Neural crest cell (in vitro differentiated cells): ENCODE measurements around the gene DLG3. TPM values are rescaled to one million over a fixed set of nuclear protein-coding genes. Genes with fewer than 3 reads are reported as not detected.

Source experiments
- DNase-seq: peaks from one replicate; pipeline ENCODE4 v3.0.0; 2021; ENCODE audit warnings: low read depth, mixed read lengths, low spot score
- H3K27ac Mint-ChIP-seq: one replicate; pipeline ENCODE4 v1.8.0; 2021; ENCODE audit warnings: mild to moderate bottlenecking, mixed read lengths; ENCODE audit not compliant: unreplicated experiment
- H3K27me3 Mint-ChIP-seq: 2 replicates; pipeline ENCODE4 v1.8.0; 2021; ENCODE audit warnings: low read depth, mild to moderate bottlenecking, mixed read lengths
- H3K36me3 Mint-ChIP-seq: 2 replicates; pipeline ENCODE4 v1.8.0; 2021; ENCODE audit warnings: low read depth, mild to moderate bottlenecking, mixed read lengths
- H3K4me1 Mint-ChIP-seq: 2 replicates; pipeline ENCODE4 v1.8.0; 2021; ENCODE audit warnings: mixed read lengths
- H3K4me3 Mint-ChIP-seq: one replicate; pipeline ENCODE4 v1.8.0; 2021; ENCODE audit warnings: mild to moderate bottlenecking, mixed read lengths
- H3K9me3 Mint-ChIP-seq: 2 replicates; pipeline ENCODE4 v1.8.0; 2021; ENCODE audit warnings: mixed read lengths
- total RNA-seq: library from RNA; stranded (reverse); gene quantifications from 2 replicates; pipeline ENCODE4 v1.2.1, GENCODE V29; 2021
- TF ChIP-seq, protein P1 (sequence below): fragments of 200-600 bp; sonication (generic); conservative IDR thresholded peaks from 2 replicates; pipeline ENCODE4 v1.5.0; 2021; ENCODE audit warnings: antibody characterized with exemption, mild to moderate bottlenecking

Gene DLG3
- total RNA-seq, 1 donor from 2014 or later, result 54.3 TPM

DNA sequence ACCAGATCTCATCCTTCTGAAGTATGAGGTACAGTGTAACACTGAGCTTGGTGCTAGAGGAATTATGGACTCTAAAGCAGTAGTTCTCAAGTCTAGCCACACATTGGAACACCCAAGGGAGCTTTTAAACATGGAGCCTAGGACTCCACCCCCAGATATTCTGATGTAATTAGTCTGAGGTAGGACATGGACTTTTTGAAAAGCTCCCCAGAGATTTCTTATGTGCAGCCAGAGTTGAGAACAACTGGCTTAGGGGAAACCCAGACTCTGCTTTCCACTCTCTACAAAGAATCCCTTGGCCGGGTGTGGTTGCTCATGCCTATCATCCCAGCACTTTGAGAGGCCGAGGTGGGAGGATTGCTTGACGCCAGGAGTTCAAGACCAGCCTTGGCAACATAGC is 33.2 kb upstream of the DLG3 start:
- Mint-ChIP-seq H3K4me1 (no peaks in the 10 kb centered on the region), H3K9me3 (no peaks in the 10 kb centered on the region), H3K4me3 (no peak overlapping the region), H3K27ac (no peak overlapping the region), H3K36me3 (peaks cover 6% of the 10 kb centered on the region), H3K27me3 (no peaks in the 10 kb centered on the region)
- TF ChIP-seq, protein P1, sequence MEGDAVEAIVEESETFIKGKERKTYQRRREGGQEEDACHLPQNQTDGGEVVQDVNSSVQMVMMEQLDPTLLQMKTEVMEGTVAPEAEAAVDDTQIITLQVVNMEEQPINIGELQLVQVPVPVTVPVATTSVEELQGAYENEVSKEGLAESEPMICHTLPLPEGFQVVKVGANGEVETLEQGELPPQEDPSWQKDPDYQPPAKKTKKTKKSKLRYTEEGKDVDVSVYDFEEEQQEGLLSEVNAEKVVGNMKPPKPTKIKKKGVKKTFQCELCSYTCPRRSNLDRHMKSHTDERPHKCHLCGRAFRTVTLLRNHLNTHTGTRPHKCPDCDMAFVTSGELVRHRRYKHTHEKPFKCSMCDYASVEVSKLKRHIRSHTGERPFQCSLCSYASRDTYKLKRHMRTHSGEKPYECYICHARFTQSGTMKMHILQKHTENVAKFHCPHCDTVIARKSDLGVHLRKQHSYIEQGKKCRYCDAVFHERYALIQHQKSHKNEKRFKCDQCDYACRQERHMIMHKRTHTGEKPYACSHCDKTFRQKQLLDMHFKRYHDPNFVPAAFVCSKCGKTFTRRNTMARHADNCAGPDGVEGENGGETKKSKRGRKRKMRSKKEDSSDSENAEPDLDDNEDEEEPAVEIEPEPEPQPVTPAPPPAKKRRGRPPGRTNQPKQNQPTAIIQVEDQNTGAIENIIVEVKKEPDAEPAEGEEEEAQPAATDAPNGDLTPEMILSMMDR, result no peak
- DNase-seq, result no peak

DNA sequence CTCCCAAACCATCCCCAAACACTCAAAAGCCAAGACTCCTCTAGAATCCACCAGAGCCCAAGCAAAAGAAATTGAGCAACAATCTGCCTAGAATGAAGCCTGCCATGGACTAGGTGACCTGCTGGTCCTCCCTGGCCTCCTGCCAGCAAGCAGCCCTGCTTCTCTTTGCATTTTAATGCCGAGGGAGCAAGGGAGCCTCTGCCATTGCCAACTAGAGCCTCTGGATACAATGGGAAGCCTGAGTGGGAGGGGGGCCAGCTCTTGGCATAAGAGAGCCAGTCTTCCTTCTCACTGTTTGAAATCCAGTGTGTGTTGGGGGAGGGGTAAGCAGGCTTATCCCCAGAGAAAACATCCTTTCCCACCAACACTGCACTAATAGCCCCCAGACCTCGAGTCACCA is 23.0 kb upstream of the DLG3 start:
- TF ChIP-seq, protein P1, result no peak
- Mint-ChIP-seq H3K4me3 (peak overlapping the region; percentile 69), H3K9me3 (no peaks in the 10 kb centered on the region), H3K36me3 (peaks cover 7% of the 10 kb centered on the region), H3K4me1 (peaks cover 35% of the 10 kb centered on the region), H3K27me3 (no peaks in the 10 kb centered on the region), H3K27ac (no peak overlapping the region)
- no peak for DNase-seq

DNA sequence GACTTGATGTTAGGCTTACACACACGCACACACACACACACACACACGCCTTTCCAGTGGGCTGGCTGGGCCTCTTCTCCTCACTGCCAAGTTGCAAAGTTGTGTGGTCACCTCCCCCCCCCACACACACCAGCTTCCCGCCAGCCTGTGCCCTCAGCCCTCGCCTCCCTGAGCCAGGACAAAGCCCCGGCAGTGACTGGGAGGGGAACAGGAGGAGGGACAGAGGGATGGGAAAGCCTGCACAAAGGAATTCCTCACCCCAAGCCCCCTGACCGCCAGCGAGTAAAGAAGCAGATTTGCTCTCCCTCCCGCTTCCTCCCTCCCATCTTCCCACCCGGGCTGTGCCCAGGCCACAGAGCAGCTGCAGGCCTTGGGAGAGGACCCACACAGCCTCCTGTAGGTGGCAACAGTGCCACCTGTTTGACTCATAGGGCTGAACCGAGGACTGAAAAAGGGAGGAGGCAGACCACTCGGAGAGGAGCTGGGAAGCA is 21.7 kb upstream of the DLG3 start, which contains the start of gene GDPD2:
Gene GDPD2 (plus strand): TSS at position 464 of the 491 bp plus-strand sequence. CDS start 1,671 bp downstream, outside the sequence.
- TF ChIP-seq, protein P1, result peak; percentile 45
- H3K4me1 Mint-ChIP-seq, result peaks cover 33% of the 10 kb centered on the region
- peaks cover 7% of the 10 kb centered on the region for H3K36me3 Mint-ChIP-seq
- peak; percentile 34 for DNase-seq
- H3K27me3 Mint-ChIP-seq, result no peaks in the 10 kb centered on the region
- peak within 1 kb of the TSS; percentile 79 for H3K4me3 Mint-ChIP-seq
- no peaks in the 10 kb centered on the region for H3K9me3 Mint-ChIP-seq
- H3K27ac Mint-ChIP-seq, result peak within 1 kb of the TSS; percentile 85

DNA sequence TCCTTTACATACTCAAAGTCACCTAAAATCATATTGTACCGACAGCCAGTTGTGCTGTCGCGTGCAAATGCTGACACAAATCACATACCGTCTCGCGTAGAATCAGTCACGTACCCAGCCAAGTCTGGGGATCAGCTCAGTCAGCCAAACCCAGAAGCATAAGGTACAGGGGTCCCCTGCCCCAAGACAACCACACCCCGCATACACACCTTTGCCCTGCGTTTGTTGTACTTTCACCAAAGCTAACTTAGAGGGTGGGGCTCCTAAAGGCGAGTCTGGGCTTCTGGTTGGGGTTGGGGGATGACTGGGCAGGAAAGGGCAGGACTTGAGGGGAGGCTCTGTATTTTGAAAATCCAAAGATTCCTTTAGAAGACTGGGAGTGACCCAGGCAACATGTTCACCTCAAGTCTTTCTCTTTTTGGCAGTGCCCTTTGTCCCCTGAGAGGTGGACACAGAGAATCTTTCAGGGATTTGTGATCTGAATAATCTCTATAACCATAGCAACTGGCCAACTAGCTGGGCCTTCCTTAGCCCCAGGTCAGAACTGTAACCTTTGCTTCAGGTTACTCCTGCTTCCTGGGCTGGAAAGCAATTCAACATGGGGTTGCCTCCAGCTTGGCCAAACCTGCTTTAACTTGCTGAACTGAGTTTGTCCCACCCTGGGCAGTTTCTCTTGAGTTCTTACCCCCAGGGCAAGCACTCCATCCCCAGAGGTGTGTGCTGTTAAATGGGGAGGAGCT is 20.5 kb upstream of the DLG3 start:
- DNase-seq, result no peak
- H3K9me3 Mint-ChIP-seq, result no peaks in the 10 kb centered on the region
- peaks cover 7% of the 10 kb centered on the region for H3K36me3 Mint-ChIP-seq
- TF ChIP-seq, protein P1, result no peak
- no peak overlapping the region for H3K27ac Mint-ChIP-seq
- peak overlapping the region; percentile 32 for H3K4me3 Mint-ChIP-seq
- peaks cover 30% of the 10 kb centered on the region for H3K4me1 Mint-ChIP-seq
- H3K27me3 Mint-ChIP-seq, result no peaks in the 10 kb centered on the region

DNA sequence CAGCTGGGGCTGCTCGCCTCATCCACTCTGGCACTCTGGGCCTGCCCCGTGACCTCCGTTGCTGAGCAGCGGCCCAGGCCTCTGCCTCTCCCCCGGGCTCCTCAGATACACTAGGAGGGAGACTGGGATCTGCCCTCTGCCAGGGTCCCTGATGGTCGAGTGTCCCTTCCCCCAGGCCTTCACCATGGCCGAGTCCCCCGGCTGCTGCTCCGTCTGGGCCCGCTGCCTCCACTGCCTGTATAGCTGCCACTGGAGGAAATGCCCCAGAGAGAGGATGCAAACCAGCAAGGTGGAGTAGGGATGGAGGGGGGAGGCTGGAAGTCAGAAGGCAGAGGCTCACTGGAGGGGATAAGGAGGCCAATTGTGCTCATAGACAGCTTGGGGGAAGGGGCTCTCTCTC is 19.8 kb upstream of the DLG3 start:
- Mint-ChIP-seq H3K27ac (no peak overlapping the region), H3K4me1 (peaks cover 30% of the 10 kb centered on the region), H3K27me3 (no peaks in the 10 kb centered on the region), H3K4me3 (no peak overlapping the region), H3K36me3 (peaks cover 7% of the 10 kb centered on the region), H3K9me3 (no peaks in the 10 kb centered on the region)
- no peak for DNase-seq
- TF ChIP-seq, protein P1, result no peak
